Measurements from ENCODE around the gene VAT1L.

Gene VAT1L

DNA sequence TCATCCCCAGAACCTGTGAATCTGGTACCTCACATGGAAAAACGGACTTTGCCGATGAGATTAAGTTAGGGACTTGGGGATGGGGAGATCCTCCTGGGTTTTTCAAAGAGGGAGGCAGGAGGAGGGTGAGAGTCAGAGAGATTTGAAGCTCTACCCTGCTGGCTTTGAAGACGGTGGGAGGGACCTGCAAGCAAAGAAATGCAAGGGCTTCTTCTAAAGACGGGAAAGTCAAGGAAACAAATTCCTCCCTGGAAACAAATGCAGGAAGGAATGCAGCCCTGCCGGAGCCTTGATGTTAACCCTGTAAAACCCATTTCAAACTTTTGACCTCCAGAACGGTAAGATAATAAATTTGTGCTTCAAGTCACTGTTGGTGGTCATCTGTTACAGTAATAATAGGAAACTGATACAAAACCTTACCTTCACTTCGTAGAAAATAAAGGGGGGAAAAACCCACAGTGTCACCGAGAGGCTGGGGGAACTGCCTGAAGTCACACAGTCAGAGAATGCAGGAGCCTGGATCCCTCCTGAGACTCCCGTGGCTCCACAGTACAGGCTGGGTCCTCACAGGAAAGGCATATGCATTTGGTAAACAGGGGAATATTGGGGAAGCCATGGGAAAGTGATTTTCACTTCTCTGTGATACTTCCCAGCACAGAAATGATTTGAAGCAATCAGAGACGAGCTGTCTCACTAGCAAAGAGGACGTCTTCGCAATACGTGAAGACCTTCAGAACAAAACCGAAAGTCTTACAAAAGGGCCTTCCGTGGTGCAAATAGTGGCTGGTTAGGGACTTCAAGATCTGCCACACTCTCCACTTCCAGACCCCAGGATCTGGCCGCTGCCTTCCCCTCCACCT, 175.1 kb downstream of the VAT1L start:
- TF ChIP-seq, protein P1, sequence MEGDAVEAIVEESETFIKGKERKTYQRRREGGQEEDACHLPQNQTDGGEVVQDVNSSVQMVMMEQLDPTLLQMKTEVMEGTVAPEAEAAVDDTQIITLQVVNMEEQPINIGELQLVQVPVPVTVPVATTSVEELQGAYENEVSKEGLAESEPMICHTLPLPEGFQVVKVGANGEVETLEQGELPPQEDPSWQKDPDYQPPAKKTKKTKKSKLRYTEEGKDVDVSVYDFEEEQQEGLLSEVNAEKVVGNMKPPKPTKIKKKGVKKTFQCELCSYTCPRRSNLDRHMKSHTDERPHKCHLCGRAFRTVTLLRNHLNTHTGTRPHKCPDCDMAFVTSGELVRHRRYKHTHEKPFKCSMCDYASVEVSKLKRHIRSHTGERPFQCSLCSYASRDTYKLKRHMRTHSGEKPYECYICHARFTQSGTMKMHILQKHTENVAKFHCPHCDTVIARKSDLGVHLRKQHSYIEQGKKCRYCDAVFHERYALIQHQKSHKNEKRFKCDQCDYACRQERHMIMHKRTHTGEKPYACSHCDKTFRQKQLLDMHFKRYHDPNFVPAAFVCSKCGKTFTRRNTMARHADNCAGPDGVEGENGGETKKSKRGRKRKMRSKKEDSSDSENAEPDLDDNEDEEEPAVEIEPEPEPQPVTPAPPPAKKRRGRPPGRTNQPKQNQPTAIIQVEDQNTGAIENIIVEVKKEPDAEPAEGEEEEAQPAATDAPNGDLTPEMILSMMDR (IDR thresholded peaks at IDR 0.05; ENCODE audit: low read depth, low read length) = no peak
- DNase-seq (ENCODE audit: extremely low read depth, low read depth) = no peak

DNA sequence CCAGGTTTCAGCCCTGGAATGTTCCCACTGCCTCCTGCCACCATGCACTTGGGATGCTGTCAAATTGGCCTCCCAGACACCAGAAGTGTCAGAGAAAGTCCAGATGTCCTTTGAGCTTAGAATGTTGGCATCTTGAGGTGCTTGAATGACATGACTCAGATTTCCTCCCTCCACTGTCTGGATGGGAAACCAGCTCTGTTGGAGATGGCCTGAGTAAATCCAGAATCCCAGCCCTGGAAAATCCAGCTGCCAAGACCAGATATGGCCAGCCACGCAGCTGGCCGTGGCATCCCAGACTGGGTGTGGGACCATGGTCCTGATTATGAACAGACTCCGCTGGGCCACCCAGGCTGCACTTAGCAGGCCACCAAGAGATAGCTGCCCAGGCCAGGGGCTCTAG, 177.0 kb downstream of the VAT1L start:
- DNase-seq (ENCODE audit: extremely low read depth, low read depth) = no peak
- TF ChIP-seq, protein P1 (IDR thresholded peaks at IDR 0.05; ENCODE audit: low read depth, low read length) = no peak

DNA sequence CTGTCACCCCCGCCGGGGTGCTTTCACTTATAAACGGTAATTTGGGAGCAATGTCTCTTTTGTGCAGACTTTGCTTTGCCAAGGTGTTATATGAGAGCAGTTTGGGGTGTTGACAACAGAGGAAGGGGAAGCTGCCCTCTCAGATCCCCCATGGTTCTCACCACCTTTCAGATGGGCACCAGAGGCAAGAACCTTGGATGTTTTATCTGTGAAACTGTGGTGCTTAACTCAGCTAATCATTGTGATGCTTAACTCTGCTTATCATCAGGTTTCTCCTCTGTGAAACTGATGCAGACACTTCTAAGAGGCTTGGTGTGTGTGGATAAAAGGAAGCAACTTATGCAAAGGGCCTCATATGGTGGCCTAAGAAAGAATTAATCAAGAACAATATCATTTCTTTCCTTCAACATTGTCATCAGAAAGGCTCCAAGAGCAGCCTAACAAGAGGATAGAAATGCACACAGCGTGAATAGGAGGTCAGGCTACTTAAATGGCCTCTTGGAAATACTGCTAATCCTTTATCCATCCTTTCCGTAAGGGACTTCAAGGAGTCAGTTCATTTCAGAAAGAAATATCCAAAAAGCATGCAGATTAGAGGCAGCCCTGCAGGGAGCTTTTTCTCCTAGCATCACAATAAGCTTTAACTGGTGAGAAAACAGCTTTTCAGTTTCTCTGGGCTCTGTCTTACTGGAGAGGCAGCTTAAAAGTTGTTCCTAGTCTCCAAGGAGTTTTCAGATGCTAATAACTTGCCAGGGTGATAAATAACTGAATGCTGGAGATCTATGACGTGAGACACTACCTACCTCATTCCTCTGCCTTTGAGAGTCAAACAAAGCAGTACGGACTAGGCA, 178.9 kb downstream of the VAT1L start:
- DNase-seq (ENCODE audit: extremely low read depth, low read depth) = no peak
- TF ChIP-seq, protein P1 (IDR thresholded peaks at IDR 0.05; ENCODE audit: low read depth, low read length) = no peak

DNA sequence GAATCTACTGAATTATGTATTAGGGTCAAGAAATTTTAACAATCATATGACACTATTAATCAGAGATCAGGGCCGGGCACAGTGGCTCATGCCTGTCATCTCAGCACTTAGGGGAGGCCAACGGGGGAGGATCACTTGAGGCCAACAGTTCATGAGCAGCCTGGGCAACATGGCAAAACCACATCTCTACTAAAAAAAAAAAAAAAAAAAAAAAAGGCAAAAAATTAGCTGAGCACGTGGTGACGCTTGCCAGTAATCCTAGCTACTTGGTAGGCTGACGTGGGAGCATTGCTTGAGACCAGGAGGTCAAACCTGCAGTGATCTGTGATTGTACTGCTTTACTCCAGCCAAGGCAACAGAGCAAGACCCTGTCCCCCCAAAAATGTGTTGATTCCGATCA, 181.5 kb downstream of the VAT1L start:
- no peak for DNase-seq (ENCODE audit: extremely low read depth, low read depth)
- TF ChIP-seq, protein P1 (IDR thresholded peaks at IDR 0.05; ENCODE audit: low read depth, low read length) = no peak

DNA sequence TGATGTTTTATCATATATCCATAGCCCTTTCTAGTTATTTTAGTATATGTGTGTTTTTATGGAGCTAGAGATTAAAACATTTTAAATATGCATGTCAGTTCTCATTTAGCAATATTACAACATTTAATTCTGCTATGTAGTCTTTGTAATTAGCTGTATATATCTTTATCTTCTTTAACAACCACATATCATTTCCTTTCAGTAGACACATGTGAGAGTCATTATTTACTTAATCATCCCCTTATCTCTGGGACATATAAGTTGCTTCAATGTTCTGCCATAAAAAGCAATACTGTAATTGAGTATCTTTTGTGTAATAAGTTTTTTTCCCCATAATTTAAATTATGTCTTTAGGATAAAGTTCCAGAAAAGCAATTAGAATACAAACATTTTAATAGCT, 182.0 kb downstream of the VAT1L start:
- no peak for DNase-seq (ENCODE audit: extremely low read depth, low read depth)
- TF ChIP-seq, protein P1 (IDR thresholded peaks at IDR 0.05; ENCODE audit: low read depth, low read length) = no peak

DNA sequence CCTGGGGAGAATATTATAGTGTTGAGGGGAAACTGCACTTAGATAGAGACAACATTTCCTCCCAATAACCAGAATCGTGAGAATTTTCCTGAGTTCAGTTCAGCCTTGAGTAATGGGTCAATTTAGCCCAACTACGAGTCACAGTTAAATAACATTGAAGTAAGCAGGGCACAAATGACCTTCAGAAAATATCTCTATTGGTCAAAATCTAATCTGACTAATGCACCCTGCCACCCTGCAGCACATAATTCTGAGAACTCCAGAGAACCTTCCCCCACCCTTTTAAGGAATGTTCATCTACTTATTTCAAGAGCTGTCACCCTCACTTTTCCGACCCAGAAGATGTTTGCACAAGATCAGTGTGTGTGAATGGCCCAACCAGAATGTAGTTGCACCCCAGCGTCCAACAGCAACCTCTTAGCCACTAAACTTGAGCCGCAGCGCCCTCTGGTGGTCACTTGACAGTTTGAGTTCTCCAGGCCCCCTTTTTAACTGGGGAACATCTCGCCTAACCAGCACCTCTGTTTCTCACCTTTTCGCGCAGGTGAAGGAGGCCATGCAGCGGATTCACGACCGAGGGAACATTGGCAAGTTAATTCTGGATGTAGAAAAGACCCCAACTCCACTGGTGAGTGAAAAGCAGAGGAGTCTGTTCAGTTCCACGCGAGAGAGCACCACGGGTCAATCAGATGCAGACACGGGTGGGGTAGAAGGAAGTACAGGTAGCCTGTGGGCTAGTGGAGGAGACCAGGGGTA, 183.1 kb downstream of the VAT1L start:
- TF ChIP-seq, protein P1 (IDR thresholded peaks at IDR 0.05; ENCODE audit: low read depth, low read length) = peak; percentile 76
- peak; percentile 54 for DNase-seq (ENCODE audit: extremely low read depth, low read depth)

Data from AG09319 (cell line).